Activated CD4-positive, alpha-beta T cell treated with anti-CD3 and anti-CD28 coated beads, Interleukin-2, amount 10 ng/mL, durations not matched to agents 7 days and 5 days (primary cell): ENCODE data around the gene CACNA1E. TPM values are rescaled to one million over a fixed set of nuclear protein-coding genes. Genes with fewer than 3 reads are reported as not detected.

Experiments
- CTCF ChIA-PET: fragments of 350-600 bp; sonication (Branson Sonifier 250); formaldehyde crosslinking; loops from one replicate; lab custom pipeline; 2021; ENCODE audit warnings: antibody characterized with exemption; lab: Charles Lee
- POLR2A ChIA-PET: fragments of 350-600 bp; sonication (Branson Sonifier 250); formaldehyde crosslinking; loops from one replicate; lab custom pipeline; 2021; ENCODE audit warnings: antibody characterized with exemption; lab: Charles Lee
- DNase-seq: peaks from one replicate; pipeline ENCODE4 v3.0.0-alpha.2; 2020
- H3K27ac Mint-ChIP-seq: one replicate; pipeline ENCODE4 v1.8.0; 2021; ENCODE audit warnings: mild to moderate bottlenecking, moderate library complexity, mixed read lengths
- H3K27me3 Mint-ChIP-seq: one replicate; pipeline ENCODE4 v1.8.0; 2021; ENCODE audit warnings: mixed read lengths
- H3K36me3 Mint-ChIP-seq: one replicate; pipeline ENCODE4 v1.8.0; 2021; ENCODE audit warnings: low read depth, mixed read lengths
- H3K4me1 Mint-ChIP-seq: one replicate; pipeline ENCODE4 v1.8.0; 2021; ENCODE audit warnings: mixed read lengths
- H3K4me3 Mint-ChIP-seq: one replicate; pipeline ENCODE4 v1.8.0; 2021; ENCODE audit warnings: mild to moderate bottlenecking, moderate library complexity, mixed read lengths
- H3K9me3 Mint-ChIP-seq: one replicate; pipeline ENCODE4 v1.8.0; 2021; ENCODE audit warnings: mixed read lengths
- total RNA-seq, 2 experiments: library from RNA; stranded (reverse); gene quantifications; one replicate each; pipeline ENCODE4 v1.2.3, GENCODE V29; 2021

The CACNA1E gene
- total RNA-seq, 2 experiments from 2014 or later = not detected

DNA sequence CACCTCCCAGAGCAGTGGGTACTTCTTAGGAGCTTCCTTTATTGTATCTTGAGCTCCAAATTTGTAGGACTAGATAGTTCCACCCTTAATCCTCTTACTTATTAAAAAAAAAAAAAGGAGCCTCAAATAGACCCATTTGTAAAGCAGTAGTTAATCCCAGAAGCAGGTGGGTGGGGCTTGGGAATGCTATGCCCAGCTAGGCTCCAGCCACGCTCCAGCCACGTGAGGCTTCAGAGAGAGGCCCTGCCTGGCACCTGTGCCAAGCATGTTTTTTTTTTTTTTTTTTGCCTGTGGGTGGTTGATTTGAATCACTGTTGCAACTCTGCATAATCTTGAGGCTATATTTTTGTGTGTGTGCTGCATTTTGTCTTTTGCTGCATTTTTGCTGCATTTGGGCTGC lies 7.0 kb downstream of the CACNA1E start:
- Mint-ChIP-seq H3K4me1 (peaks cover 3% of the 10 kb centered on the region), H3K36me3 (no peaks in the 10 kb centered on the region), H3K27me3 (peaks cover 60% of the 10 kb centered on the region), H3K9me3 (no peaks in the 10 kb centered on the region), H3K27ac (no peak overlapping the region), H3K4me3 (no peak overlapping the region)
- ChIA-PET POLR2A (no interaction called here), CTCF (no interaction called here)
- no peak for DNase-seq

DNA sequence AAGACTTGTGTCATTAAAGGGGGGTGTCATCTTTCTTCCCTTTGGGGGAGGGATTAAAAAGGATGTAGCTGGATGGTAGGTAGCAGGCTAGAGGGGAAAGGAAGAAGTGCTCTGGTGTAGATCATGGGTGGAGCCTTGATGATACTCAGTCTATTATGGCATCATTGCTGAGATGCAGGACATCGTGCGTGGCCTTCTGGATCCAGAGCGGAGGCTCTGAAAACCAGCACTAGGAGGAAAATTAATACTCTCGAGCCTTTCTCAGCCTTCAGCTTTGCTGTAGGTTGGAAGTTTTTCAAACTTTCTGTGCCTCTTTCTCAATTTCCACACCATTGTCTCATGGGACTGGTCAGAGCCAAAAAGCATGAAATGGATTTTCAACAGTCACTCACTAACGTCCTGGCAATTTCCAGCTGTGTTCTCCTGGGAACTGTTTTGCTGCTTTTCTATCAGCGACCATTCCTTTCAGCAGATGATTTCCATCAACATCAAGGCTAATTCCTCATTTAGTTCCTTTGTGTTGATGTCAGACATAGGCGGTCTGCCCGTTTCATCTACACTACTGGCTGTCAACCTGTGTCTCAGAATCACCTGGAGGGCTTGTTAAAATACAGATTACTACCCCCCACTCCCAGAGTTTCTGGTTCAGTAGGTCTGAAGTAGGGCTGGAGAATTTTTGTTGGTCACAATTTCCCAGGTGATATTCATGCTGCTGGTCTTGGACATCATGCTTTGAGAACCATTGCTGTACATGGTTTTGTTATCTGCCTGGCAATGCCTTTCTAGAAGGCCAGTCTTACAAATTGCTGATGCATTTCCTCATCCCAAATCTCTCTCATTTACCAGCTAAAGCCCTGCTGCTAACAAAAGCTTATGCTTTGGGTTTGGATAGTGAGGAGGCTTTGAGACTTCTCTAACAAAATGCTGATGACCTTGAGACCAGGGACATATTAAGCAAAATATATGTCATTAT lies 7.7 kb downstream of the CACNA1E start:
- H3K4me1 Mint-ChIP-seq = peaks cover 2% of the 10 kb centered on the region
- no peaks in the 10 kb centered on the region for H3K36me3 Mint-ChIP-seq
- DNase-seq = no peak
- CTCF ChIA-PET = no interaction called here
- no peak overlapping the region for H3K27ac Mint-ChIP-seq
- no peak overlapping the region for H3K4me3 Mint-ChIP-seq
- peaks cover 57% of the 10 kb centered on the region for H3K27me3 Mint-ChIP-seq
- POLR2A ChIA-PET = no interaction called here
- H3K9me3 Mint-ChIP-seq = no peaks in the 10 kb centered on the region

DNA sequence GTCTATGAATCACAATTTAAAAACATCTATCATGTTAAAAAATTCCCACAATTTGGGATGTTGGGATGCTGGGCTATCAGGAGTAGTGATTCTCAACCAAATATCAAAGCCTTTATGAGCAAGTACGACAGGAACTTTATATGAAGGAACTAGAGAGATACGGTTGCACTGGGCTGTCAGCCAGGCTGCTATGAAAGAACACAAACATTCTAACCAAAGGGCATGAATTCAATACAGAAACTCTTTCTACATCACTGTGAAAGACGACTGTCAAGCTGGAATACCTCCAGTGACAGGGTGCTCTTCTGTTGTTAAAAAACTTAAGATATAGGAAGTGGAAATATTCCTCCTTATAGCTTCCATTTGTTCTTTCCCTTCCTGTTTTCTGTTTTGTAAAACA lies 9.8 kb downstream of the CACNA1E start:
- H3K27me3 Mint-ChIP-seq = peaks cover 39% of the 10 kb centered on the region
- no peaks in the 10 kb centered on the region for H3K4me1 Mint-ChIP-seq
- CTCF ChIA-PET = interaction anchor here (0.9 to 1.0 kb wide), 2 partner anchors 14 to 25 kb away, joined by 3 read pairs; no protein-coding TSS in a partner anchor

DNA sequence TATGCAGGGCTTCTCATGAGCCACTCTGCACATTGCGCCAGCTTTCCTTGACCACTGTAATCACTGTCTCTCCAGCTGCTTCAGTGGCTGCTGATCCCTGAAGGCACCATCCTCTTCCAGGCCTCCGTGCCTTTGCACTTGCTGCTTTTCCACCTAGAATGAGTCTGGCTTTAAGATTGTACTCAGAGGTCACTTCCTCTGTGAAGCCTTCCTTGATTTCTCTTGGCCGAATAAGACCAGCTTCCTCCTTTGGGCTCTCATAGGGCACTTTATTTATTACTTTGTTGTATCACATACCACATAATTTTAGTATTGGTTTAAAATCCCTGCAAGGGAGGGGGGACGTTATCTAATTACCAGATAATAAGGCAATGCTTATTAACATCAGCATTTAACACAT lies 10.6 kb downstream of the CACNA1E start:
- ChIA-PET POLR2A (no interaction called here), CTCF (no interaction called here)
- H3K4me1 Mint-ChIP-seq = no peaks in the 10 kb centered on the region
- H3K27ac Mint-ChIP-seq = no peak overlapping the region
- no peak overlapping the region for H3K4me3 Mint-ChIP-seq
- H3K36me3 Mint-ChIP-seq = no peaks in the 10 kb centered on the region
- no peaks in the 10 kb centered on the region for H3K9me3 Mint-ChIP-seq
- no peak for DNase-seq
- H3K27me3 Mint-ChIP-seq = peaks cover 41% of the 10 kb centered on the region

More for the DNA sequence above, 9.8 kb downstream of the CACNA1E start:
- DNase-seq = no peak
- H3K27ac Mint-ChIP-seq = no peak overlapping the region
- no peak overlapping the region for H3K4me3 Mint-ChIP-seq
- H3K9me3 Mint-ChIP-seq = no peaks in the 10 kb centered on the region
- H3K36me3 Mint-ChIP-seq = no peaks in the 10 kb centered on the region
- POLR2A ChIA-PET = no interaction called here

DNA sequence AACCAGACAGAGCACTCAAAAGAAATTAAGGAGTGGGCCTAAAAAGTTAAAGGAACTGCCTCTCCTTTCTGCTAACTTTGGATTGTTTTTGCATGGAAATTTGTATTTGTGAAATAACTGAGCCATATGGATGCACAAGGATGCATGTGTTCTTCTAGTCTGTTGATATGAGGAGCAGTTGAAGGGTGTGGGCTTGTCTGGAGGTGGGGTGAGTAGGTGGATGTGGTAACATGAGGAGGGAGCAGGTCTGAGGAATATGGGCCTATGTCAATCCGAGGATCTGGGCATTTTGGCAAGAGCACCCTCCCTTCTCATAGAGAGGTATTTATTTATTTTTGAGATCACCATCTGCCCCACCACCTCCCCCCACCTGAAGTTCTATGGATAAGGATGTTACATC lies 13.4 kb downstream of the CACNA1E start:
- no peaks in the 10 kb centered on the region for H3K9me3 Mint-ChIP-seq
- H3K36me3 Mint-ChIP-seq = no peaks in the 10 kb centered on the region
- H3K27me3 Mint-ChIP-seq = peaks cover 38% of the 10 kb centered on the region
- no peaks in the 10 kb centered on the region for H3K4me1 Mint-ChIP-seq
- ChIA-PET POLR2A (no interaction called here), CTCF (interaction anchor here (0.5 to 1.3 kb wide), 2 partner anchors 20 to 1223 kb away, joined by 3 read pairs; no protein-coding TSS in a partner anchor)
- H3K4me3 Mint-ChIP-seq = no peak overlapping the region
- H3K27ac Mint-ChIP-seq = no peak overlapping the region
- DNase-seq = no peak

DNA sequence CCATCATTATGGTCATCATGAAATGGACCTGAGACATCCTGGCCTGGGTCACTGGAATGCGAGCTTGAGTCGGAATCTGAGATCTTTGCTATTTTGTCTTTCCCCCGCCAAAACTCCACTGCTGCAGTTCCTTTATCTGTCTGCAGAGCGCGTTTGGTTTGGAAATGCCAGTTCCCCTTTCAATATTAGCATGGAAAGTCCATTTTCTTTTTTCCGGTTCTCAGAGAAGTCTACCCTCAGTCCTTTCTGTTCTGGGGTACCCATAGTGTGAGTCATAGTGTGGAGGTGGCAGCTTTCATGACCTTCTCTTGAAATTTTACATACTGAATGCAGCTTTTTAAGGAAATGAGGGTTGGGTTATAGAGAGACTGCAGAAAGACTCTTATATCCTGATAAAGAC lies 14.6 kb downstream of the CACNA1E start:
- Mint-ChIP-seq H3K27ac (no peak overlapping the region), H3K27me3 (peaks cover 32% of the 10 kb centered on the region), H3K36me3 (no peaks in the 10 kb centered on the region), H3K4me1 (no peaks in the 10 kb centered on the region), H3K4me3 (no peak overlapping the region), H3K9me3 (no peaks in the 10 kb centered on the region)
- ChIA-PET CTCF (interaction anchor here (1.3 kb wide), 1 partner anchor 19 kb away, joined by 3 read pairs; no protein-coding TSS in a partner anchor), POLR2A (no interaction called here)
- DNase-seq = no peak

DNA sequence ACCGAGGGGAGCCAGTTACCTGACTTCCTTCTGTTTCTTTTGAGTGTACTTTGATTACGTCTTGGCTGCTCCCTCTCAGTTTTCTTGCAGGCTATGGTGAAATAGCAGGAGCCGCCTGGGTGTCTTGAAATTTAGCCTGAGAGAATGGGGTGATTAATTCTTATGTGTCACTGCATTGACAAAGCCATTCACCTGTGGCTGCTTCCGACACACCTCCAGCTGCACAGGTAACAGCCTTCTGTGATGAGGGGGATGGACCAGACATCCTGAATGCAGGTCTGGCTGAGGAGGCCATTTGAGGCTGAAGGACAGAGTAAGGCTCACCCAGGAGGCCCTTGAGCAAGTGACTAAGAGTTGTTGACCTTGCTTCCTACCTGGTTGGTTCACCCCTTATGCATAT lies 16.5 kb downstream of the CACNA1E start:
- ChIA-PET CTCF (no interaction called here), POLR2A (no interaction called here)
- H3K27ac Mint-ChIP-seq = no peak overlapping the region
- peaks cover 4% of the 10 kb centered on the region for H3K4me1 Mint-ChIP-seq
- no peak for DNase-seq
- peaks cover 27% of the 10 kb centered on the region for H3K27me3 Mint-ChIP-seq
- H3K36me3 Mint-ChIP-seq = no peaks in the 10 kb centered on the region
- no peak overlapping the region for H3K4me3 Mint-ChIP-seq
- H3K9me3 Mint-ChIP-seq = no peaks in the 10 kb centered on the region

DNA sequence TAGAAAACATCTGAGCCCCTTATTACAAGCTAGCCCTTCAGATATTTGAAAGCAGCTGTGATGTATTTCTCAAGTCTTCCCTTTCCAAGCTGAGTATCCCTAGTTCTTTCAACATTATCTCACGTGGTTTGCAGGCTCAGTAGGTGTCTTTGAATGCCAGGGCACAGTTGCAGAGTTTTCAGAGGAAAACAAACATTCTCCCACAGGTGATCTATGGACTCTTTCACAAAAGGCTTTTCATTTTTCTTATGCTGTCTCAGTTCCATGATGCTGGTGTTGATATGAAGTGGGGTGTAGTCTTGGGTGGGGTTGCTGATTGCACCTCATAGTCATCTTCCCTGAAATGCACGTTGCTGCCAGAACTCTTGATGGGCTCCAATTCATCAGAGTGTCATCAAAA lies 17.3 kb downstream of the CACNA1E start:
- H3K4me1 Mint-ChIP-seq = peaks cover 7% of the 10 kb centered on the region
- ChIA-PET POLR2A (no interaction called here), CTCF (interaction anchor here (0.6 kb wide), 2 partner anchors 190 to 523 kb away, joined by 3 to 4 read pairs; no protein-coding TSS in a partner anchor)
- no peaks in the 10 kb centered on the region for H3K36me3 Mint-ChIP-seq
- H3K9me3 Mint-ChIP-seq = no peaks in the 10 kb centered on the region
- DNase-seq = no peak
- peaks cover 22% of the 10 kb centered on the region for H3K27me3 Mint-ChIP-seq
- no peak overlapping the region for H3K4me3 Mint-ChIP-seq
- no peak overlapping the region for H3K27ac Mint-ChIP-seq

DNA sequence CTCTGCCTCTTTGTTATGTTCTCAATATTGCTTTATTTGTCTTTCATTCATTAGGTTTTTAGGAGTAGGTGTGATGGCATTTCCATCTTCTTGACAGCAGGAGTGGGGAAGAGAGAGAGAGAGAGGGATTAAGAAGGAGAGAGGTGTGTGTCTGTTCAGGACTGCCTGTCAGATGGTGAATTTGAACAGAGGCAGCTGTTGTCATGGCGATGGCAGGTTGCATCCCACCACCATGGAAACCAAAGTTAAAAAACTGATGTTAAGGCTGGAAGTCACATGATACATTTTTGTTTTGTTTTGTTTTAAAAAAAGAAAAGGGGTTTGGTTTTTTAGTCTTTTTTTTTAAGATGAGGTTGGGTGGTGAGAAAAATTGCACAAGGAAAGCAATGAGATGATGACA lies 18.3 kb downstream of the CACNA1E start:
- Mint-ChIP-seq H3K36me3 (no peaks in the 10 kb centered on the region), H3K27ac (no peak overlapping the region), H3K27me3 (peaks cover 21% of the 10 kb centered on the region), H3K4me3 (no peak overlapping the region), H3K4me1 (peaks cover 7% of the 10 kb centered on the region), H3K9me3 (no peaks in the 10 kb centered on the region)
- DNase-seq = no peak
- POLR2A ChIA-PET = no interaction called here
- CTCF ChIA-PET = no interaction called here

DNA sequence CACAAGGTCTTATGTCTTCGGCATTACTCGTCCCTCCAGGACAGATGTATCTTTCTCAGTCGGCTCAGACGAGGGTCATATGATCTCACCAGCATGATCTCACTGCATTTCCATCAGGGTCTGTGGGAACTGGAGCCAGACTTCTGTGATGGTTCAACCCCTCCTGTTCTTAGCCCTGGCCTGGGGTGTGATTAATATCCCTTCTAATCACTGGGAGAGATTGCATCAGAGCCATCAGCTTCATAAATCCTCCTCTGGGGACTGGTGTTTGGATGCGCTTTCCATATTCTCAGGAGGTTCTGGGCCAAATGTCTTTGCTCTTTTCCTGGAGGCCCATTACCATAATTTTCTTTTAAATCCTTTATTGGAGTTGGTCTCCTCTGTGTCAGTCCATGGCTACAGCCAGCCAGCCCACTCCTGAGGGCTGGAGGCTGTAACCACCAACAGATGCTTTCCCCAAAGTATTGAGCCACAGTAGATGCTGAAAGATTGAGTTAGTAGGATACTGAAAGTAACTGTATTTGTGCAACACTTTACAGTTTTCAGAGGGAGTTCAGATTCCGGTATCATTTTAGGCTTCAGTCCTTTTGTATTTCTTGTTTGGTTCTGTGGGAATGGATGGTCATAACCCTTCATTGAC lies 20.0 kb downstream of the CACNA1E start:
- Mint-ChIP-seq H3K27me3 (peaks cover 17% of the 10 kb centered on the region), H3K4me1 (peaks cover 7% of the 10 kb centered on the region), H3K4me3 (no peak overlapping the region), H3K36me3 (no peaks in the 10 kb centered on the region), H3K27ac (no peak overlapping the region), H3K9me3 (no peaks in the 10 kb centered on the region)
- ChIA-PET CTCF (no interaction called here), POLR2A (no interaction called here)
- no peak for DNase-seq

DNA sequence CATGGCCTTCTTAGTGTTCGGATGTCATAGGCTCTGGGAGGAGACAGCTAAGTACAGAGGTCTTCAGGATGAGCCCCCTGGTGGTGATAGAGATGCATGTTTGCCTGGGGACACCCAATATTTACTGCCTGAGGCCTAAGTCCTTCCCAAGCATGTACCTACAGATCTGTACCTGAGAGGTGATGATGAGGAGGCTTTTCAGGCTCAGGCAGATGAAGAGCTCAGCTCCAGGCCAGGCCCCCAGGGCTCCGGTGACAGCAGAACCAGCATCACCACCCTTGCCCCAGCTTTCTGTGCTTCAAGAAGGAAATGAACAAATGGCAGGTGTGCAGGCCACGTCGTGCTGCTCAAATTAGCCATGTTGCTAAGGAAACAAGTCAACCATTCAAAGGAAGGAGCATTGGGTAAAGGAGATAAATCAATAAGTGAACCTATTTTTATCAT lies 21.1 kb downstream of the CACNA1E start:
- H3K27me3 Mint-ChIP-seq = peaks cover 11% of the 10 kb centered on the region

DNA sequence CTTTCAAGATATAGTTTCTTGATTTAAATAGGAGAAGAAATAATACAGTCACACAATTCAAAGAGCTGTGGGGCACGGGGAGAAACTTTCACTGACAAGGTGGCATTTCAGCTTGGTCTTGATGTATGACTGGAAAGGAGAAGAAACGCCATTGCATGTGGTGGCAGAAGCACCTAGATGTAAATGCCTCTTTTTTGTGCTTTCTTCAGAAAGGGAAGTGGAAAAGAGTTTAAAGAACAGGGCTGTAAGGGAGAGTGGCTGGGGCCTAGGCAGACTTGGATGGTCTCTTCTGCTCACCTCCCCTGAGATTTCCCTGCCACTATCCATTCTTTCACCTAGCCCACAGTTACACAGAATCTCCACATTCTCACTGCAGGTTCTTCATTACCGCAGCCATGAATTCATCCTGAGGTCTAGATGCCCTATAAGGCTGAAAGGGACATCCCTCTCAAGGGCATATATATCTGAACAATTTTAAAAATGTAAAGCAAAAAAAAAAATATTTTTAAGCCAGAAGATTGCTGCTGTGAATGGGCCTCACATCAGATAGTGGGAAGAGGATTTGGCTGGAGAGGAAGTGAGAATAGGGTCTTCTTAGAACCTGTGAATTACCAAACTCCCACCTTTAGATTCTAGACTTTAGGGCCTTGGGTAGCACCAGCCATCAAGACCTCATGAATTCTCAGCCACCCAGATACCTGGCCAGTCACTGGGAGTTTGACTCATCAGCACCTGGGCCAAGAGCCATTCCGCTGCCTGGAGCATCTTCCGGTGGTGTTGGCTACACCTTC lies 23.4 kb downstream of the CACNA1E start:
- Mint-ChIP-seq H3K9me3 (no peaks in the 10 kb centered on the region), H3K4me3 (no peak overlapping the region), H3K27ac (no peak overlapping the region), H3K27me3 (peaks cover 2% of the 10 kb centered on the region), H3K36me3 (no peaks in the 10 kb centered on the region), H3K4me1 (peaks cover 7% of the 10 kb centered on the region)
- no peak for DNase-seq
- CTCF ChIA-PET = no interaction called here
- POLR2A ChIA-PET = no interaction called here

More for the DNA sequence above, 21.1 kb downstream of the CACNA1E start:
- peak; percentile 12 for DNase-seq
- H3K36me3 Mint-ChIP-seq = no peaks in the 10 kb centered on the region
- H3K4me1 Mint-ChIP-seq = peaks cover 7% of the 10 kb centered on the region
- ChIA-PET CTCF (interaction anchor here (0.8 kb wide), 1 partner anchor 314 kb away, joined by 4 read pairs; no protein-coding TSS in a partner anchor), POLR2A (no interaction called here)
- H3K9me3 Mint-ChIP-seq = no peaks in the 10 kb centered on the region
- H3K27ac Mint-ChIP-seq = no peak overlapping the region
- no peak overlapping the region for H3K4me3 Mint-ChIP-seq
